PC-3 (cell line): ENCODE measurements around the gene CYP21A2. TPM values are rescaled to one million over a fixed set of nuclear protein-coding genes. Genes with fewer than 3 reads are reported as not detected.
A peak's percentile ranks its signal among the peaks of the same experiment; 100 is the strongest.
"Not testable (repeated sequence)": the region's sequence is repeated elsewhere in the genome, so short reads cannot be mapped to it uniquely, and the experiment has no call there.

ENCODE experiments used
- ATAC-seq: fragments of 200-7000 bp; cut with Tn5 transposase; 2 replicates; pipeline ENCODE4 v1.9.1; 2020; ENCODE audit warnings: mild to moderate bottlenecking, moderate library complexity
- BruUV-seq: library from RNA; stranded (reverse); fragments of 400-500 nt; replicated peaks from 2 replicates; lab custom pipeline; 2021; lab: Mats Ljungman, UMichigan
- CTCF ChIA-PET: fragments of 300-600 bp; sonication (Branson Sonifier 250); formaldehyde crosslinking; loops from one replicate; lab custom pipeline; 2022; ENCODE audit warnings: antibody characterized with exemption; lab: Charles Lee
- POLR2A ChIA-PET: fragments of 300-600 bp; sonication (Branson Sonifier 250); formaldehyde crosslinking; loops from one replicate; lab custom pipeline; 2022; ENCODE audit warnings: antibody characterized with exemption; ENCODE audit not compliant: unreplicated experiment; lab: Charles Lee
- DNase-seq: peaks from one replicate; pipeline ENCODE4 v3.0.0-alpha.2; 2015
- H2AFZ ChIP-seq: fragments of 300-600 bp; sonication (generic); 2 replicates; pipeline ENCODE4 v1.6.0; 2016; ENCODE audit warnings: antibody characterized with exemption, low read length
- H3F3A ChIP-seq: fragments of 300-600 bp; sonication (generic); one replicate; pipeline ENCODE4 v1.6.0; 2017; ENCODE audit warnings: antibody characterized with exemption, low read length, control low read depth, mild to moderate bottlenecking; ENCODE audit not compliant: unreplicated experiment
- H3K27ac ChIP-seq: fragments of 300-600 bp; sonication (generic); 2 replicates; pipeline ENCODE4 v1.5.1; 2016; ENCODE audit warnings: mild to moderate bottlenecking, low read length
- H3K27me3 ChIP-seq: fragments of 300-600 bp; sonication (generic); 2 replicates; pipeline ENCODE4 v1.6.1; 2016; ENCODE audit warnings: low read length, mixed read lengths
- H3K36me3 ChIP-seq: fragments of 300-600 bp; sonication (generic); 2 replicates; pipeline ENCODE4 v1.6.1; 2016; ENCODE audit warnings: low read depth, mixed run types, low read length, mixed read lengths
- H3K4me1 ChIP-seq: fragments of 300-600 bp; sonication (generic); 2 replicates; pipeline ENCODE4 v1.5.1; 2016; ENCODE audit warnings: low read length; ENCODE audit not compliant: insufficient read depth
- H3K4me2 ChIP-seq: fragments of 300-600 bp; sonication (generic); 2 replicates; pipeline ENCODE4 v1.6.0; 2016; ENCODE audit warnings: low read length
- H3K4me3 ChIP-seq: fragments of 300-600 bp; sonication (generic); 2 replicates; pipeline ENCODE4 v1.5.1; 2016; ENCODE audit warnings: mild to moderate bottlenecking, low read length, mixed read lengths
- H3K79me2 ChIP-seq: fragments of 300-600 bp; sonication (generic); 2 replicates; pipeline ENCODE4 v1.6.1; 2017; ENCODE audit warnings: low read length, mixed read lengths
- H3K9ac ChIP-seq: fragments of 300-600 bp; sonication (generic); 2 replicates; pipeline ENCODE4 v1.6.0; 2016; ENCODE audit warnings: mild to moderate bottlenecking, low read length
- H3K9me2 ChIP-seq: fragments of 300-600 bp; sonication (generic); replicated peaks from 2 replicates; pipeline ENCODE4 v1.6.1; 2016; ENCODE audit warnings: mixed run types, low read length, mixed read lengths
- H3K9me3 ChIP-seq: fragments of 300-600 bp; sonication (generic); 2 replicates; pipeline ENCODE4 v1.6.1; 2016; ENCODE audit warnings: low read length, mixed read lengths
- H4K20me1 ChIP-seq: fragments of 300-600 bp; sonication (generic); 2 replicates; pipeline ENCODE4 v1.6.1; 2016; ENCODE audit warnings: low read length, mixed read lengths
- intact Hi-C: fragments of 100-400 bp; cut with micrococcal nuclease; formaldehyde crosslinking; loops from 2 replicates; pipeline ENCODE4 v1.9.0; 2023
- total RNA-seq: library from RNA; depleted of rRNA; stranded (reverse); fragments of >200 nt; gene quantifications from 2 replicates; pipeline ENCODE4 v1.2.3, GENCODE V29; 2014

CYP21A2 gene
- total RNA-seq, 1 experiment from 2014 or later = not detected

DNA sequence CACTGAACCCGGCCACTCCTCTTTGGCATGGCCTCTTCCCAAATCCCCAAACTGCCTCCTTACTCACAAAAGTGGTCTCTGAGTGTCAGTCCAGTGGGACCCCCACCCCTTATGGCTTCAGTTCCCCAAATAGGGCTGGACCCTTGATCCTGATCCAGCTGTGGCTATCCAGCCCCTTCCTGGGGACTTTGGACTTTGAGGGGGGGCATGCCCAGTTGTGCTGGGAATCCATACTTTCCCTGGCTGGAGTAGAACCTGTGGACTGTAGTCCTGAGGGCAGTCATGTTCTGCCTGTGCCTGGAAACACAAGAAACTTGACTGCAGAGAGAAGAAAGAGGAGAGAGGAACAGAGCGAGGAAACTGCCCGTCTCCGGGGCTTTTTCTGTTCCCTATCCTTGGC lies 33.8 kb upstream of the CYP21A2 start:
- H3K79me2 ChIP-seq, H3K4me1 ChIP-seq, H3K4me2 ChIP-seq, H3K27ac ChIP-seq, POLR2A ChIA-PET, H3K27me3 ChIP-seq, H3K36me3 ChIP-seq, H2AFZ ChIP-seq, intact Hi-C loops, H3K4me3 ChIP-seq, ATAC-seq, H3F3A ChIP-seq, BruUV-seq, H3K9me2 ChIP-seq, DNase-seq, H4K20me1 ChIP-seq, H3K9ac ChIP-seq, CTCF ChIA-PET, H3K9me3 ChIP-seq: not testable (repeated sequence)

DNA sequence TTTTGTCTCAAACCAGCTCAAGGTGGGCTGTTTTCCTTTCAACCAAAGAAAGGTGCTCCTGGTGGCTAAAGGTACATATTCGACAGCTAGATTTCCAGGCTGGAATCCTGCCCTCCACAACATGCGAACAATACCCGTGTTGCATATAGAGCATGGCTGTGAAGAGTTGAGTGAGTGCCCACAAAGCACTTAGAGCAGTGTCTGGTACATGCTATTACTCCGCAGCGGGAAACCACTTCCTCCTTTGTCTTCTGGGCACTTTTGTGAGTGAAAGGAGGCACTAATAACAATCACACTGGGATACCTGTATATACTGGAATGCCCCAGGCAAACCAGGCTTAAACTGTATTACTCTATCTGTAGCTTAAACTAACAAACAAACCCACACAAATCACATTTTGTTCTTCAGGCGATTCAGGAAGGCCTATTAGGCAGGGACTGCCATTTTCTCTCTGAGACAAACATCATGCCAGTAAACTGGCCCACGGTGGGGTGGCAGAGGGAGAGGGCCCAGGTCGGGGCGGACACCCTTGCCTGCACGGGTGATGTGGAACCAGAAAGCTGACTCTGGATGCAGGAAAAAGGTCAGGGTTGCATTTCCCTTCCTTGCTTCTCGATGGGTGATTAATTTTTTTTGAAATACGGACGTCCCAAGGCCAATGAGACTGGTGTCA lies 33.2 kb upstream of the CYP21A2 start:
- H2AFZ ChIP-seq, H3K79me2 ChIP-seq, H3K9me2 ChIP-seq, H4K20me1 ChIP-seq, BruUV-seq, H3K4me1 ChIP-seq, H3K36me3 ChIP-seq, H3F3A ChIP-seq, H3K4me3 ChIP-seq, CTCF ChIA-PET, DNase-seq, H3K9me3 ChIP-seq, H3K4me2 ChIP-seq, H3K9ac ChIP-seq, intact Hi-C loops, POLR2A ChIA-PET, H3K27ac ChIP-seq, H3K27me3 ChIP-seq: not testable (repeated sequence)
- ATAC-seq = peak; percentile 41

DNA sequence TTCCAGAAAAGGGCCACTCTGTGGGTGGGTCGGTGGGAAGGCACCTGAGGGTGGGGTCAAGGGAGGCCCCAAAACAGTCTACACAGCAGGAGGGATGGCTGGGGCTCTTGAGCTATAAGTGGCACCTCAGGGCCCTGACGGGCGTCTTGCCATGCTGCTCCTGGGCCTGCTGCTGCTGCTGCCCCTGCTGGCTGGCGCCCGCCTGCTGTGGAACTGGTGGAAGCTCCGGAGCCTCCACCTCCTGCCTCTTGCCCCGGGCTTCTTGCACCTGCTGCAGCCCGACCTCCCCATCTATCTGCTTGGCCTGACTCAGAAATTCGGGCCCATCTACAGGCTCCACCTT lies 32.7 kb upstream of the CYP21A2 start:
- intact Hi-C loops, H3K79me2 ChIP-seq, H3K27me3 ChIP-seq, H3K4me3 ChIP-seq, H3K27ac ChIP-seq, POLR2A ChIA-PET, DNase-seq, ATAC-seq, H3K9ac ChIP-seq, CTCF ChIA-PET, H3K4me1 ChIP-seq, H4K20me1 ChIP-seq, H3K4me2 ChIP-seq, H3F3A ChIP-seq, H3K9me3 ChIP-seq, H2AFZ ChIP-seq, H3K36me3 ChIP-seq, H3K9me2 ChIP-seq, BruUV-seq: not testable (repeated sequence)

DNA sequence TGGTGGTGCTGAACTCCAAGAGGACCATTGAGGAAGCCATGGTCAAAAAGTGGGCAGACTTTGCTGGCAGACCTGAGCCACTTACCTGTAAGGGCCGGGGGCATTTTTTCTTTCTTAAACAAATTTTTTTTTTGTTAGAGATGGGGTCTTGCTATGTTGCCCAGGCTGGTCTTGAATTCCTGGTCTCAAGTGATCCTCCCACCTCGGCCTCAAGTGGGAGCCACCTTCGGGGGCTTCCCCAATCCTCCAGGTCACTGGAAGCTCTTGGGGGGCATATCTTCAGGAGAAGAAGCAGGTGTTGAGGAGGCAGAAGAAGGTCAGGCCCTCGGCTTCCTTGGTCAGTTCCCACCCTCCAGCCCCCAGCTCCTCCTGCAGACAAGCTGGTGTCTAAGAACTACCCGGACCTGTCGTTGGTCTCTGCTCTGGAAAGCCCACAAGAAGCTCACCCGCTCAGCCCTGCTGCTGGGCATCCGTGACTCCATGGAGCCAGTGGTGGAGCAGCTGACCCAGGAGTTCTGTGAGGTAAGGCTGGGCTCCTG lies 32.2 kb upstream of the CYP21A2 start:
- H2AFZ ChIP-seq, H3K36me3 ChIP-seq, H3K27ac ChIP-seq, H3K9me2 ChIP-seq, H3K4me2 ChIP-seq, H3K4me3 ChIP-seq, H3F3A ChIP-seq, ATAC-seq, H3K9me3 ChIP-seq, CTCF ChIA-PET, BruUV-seq, DNase-seq, intact Hi-C loops, H3K4me1 ChIP-seq, H3K9ac ChIP-seq, H3K79me2 ChIP-seq, H3K27me3 ChIP-seq, POLR2A ChIA-PET, H4K20me1 ChIP-seq: not testable (repeated sequence)

DNA sequence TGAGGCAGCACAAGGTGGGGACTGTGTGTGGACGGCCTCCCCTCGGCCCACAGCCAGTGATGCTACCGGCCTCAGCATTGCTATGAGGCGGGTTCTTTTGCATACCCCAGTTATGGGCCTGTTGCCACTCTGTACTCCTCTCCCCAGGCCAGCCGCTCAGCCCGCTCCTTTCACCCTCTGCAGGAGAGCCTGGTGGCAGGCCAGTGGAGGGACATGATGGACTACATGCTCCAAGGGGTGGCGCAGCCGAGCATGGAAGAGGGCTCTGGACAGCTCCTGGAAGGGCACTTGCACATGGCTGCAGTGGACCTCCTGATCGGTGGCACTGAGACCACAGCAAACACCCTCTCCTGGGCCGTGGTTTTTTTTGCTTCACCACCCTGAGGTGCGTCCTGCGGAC lies 31.1 kb upstream of the CYP21A2 start:
- H3F3A ChIP-seq, H3K4me3 ChIP-seq, H4K20me1 ChIP-seq, H3K36me3 ChIP-seq, ATAC-seq, H3K9me2 ChIP-seq, H2AFZ ChIP-seq, intact Hi-C loops, H3K9me3 ChIP-seq, CTCF ChIA-PET, H3K9ac ChIP-seq, H3K27me3 ChIP-seq, DNase-seq, POLR2A ChIA-PET, H3K27ac ChIP-seq, BruUV-seq, H3K4me2 ChIP-seq, H3K4me1 ChIP-seq, H3K79me2 ChIP-seq: not testable (repeated sequence)

DNA sequence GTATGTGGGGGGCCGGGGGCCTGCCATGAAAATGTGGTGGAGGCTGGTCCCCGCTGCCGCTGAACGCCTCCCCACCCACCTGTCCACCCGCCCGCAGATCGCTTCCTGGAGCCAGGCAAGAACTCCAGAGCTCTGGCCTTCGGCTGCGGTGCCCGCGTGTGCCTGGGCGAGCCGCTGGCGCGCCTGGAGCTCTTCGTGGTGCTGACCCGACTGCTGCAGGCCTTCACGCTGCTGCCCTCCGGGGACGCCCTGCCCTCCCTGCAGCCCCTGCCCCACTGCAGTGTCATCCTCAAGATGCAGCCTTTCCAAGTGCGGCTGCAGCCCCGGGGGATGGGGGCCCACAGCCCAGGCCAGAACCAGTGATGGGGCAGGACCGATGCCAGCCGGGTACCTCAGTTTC lies 30.2 kb upstream of the CYP21A2 start:
- BruUV-seq, H3K9me2 ChIP-seq, H3K36me3 ChIP-seq, H3F3A ChIP-seq, CTCF ChIA-PET, H3K4me2 ChIP-seq, H4K20me1 ChIP-seq, ATAC-seq, DNase-seq, H2AFZ ChIP-seq, H3K79me2 ChIP-seq, H3K4me3 ChIP-seq, H3K27me3 ChIP-seq, H3K27ac ChIP-seq, H3K4me1 ChIP-seq, H3K9me3 ChIP-seq, intact Hi-C loops, POLR2A ChIA-PET, H3K9ac ChIP-seq: not testable (repeated sequence)

DNA sequence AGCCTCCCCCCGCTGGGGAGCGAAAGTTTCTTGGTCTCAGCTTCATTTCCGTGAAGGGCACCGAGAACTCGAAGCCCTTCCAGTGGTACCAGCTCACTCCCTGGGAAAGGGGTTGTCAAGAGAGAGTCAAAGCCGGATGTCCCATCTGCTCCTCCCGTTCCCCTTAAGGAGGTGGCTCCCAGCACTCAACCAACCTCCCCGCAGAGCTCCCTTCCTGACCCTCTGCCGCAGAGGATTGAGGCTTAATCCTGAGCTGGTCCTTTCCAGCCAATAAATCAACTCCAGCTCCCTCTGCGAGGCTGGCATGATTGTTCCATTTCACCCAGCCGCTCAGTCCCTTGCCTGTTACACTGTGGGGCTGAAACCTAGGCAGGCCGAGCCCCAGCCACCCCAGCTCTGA lies 29.6 kb upstream of the CYP21A2 start:
- CTCF ChIA-PET, H3K36me3 ChIP-seq, H3K4me1 ChIP-seq, H3K4me2 ChIP-seq, H3K79me2 ChIP-seq, POLR2A ChIA-PET, DNase-seq, H3K9ac ChIP-seq, H3K27me3 ChIP-seq, BruUV-seq, H3K9me3 ChIP-seq, H3K4me3 ChIP-seq, H3F3A ChIP-seq, H4K20me1 ChIP-seq, H2AFZ ChIP-seq, H3K27ac ChIP-seq, intact Hi-C loops, H3K9me2 ChIP-seq, ATAC-seq: not testable (repeated sequence)
